NCI-H226 (cell line): ENCODE measurements around the gene PHLDA2.

Experiments
- DNase-seq: peaks from one replicate; pipeline ENCODE4 v3.0.0-alpha.2; 2015

PHLDA2 gene

DNA sequence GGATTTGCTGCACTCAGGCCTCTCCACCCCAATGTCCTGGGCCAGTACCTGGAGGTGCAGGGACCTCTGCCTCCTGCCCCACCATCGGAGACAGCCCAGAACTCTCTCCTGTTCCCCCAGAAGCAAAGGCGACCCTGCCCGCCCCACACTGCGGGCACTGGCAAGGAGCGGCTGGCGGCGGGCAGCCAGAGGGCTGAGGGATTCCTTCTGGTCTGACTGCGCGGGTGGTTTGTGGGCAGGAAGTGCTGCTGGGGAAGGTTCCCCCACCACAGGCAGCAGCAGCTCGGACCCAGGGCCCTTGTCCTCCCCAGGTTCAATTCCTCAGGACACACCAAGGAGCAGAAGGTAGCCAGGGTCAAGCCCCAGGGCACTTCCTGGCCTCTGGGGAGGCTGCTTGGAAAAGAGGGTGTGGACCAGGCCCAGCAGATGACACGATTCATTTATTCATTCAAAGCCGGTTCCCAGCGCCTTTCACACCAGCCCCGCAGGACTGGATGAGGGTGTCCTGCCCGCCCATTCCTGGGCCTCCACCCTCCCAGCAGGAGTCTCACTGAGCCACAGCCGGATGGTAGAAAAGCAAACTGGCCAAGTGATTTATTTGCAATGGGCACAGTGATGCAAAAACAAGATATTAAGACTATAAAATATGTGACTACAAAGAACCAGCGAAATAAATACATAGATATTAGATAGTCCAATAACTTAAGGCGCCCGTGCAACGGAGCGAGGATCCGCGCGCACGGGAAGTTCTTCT, 1.2 kb downstream of the PHLDA2 start:
- peak; percentile 26 for DNase-seq

DNA sequence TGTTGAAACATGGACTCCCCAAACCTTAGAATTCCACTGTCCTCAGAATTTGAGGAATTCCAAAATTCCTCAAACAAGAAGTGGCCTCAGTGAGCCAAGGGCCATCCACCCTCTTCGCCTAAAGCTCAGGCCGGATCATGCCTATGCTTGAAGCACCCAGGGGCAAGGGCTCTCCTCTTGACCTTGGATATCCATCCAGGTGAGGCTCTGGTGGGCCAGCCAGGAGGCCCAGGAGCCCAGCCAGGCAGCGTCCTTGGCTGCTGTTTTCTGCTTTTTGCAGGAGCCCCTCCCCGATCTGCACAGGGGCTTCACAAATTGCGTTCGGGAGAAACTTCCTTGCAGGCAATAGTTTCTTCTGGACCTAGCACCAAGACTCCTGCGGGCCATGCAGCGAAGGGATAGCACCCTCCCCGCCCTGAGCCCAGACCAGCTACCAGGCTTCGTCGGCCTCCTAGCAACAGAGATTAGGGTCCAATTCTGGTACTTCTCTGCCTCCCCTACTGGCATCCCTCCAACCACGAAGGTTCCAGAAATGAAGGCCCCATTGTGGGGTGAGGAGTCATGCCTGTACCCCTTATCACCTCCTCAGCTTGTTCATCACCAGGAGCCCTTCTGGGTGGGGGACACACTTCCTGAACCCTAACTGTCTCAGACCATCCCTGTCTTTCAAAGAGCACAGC, 2.0 kb downstream of the PHLDA2 start:
- DNase-seq: no peak

DNA sequence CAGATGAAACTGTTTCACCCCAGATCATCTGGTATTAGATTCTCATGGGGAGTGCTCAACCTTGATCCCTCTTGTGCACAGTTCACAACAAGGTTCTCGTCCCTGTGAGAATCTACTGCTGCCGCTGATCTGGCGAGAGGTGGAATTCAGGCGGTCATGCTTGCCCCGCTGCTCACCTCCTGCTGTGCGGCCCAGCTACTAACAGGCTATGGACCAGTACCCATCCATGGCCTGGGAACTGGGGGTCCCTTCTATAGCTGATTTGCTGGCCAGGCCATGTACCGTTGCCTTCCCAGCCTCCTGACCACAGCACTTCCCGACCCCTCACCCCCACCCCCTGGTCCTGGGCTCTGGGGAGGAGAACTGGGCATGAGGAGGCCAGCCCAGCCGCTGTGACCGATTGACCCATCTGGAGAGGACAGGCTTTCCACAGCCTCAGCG, 2.6 kb downstream of the PHLDA2 start:
- DNase-seq: no peak

DNA sequence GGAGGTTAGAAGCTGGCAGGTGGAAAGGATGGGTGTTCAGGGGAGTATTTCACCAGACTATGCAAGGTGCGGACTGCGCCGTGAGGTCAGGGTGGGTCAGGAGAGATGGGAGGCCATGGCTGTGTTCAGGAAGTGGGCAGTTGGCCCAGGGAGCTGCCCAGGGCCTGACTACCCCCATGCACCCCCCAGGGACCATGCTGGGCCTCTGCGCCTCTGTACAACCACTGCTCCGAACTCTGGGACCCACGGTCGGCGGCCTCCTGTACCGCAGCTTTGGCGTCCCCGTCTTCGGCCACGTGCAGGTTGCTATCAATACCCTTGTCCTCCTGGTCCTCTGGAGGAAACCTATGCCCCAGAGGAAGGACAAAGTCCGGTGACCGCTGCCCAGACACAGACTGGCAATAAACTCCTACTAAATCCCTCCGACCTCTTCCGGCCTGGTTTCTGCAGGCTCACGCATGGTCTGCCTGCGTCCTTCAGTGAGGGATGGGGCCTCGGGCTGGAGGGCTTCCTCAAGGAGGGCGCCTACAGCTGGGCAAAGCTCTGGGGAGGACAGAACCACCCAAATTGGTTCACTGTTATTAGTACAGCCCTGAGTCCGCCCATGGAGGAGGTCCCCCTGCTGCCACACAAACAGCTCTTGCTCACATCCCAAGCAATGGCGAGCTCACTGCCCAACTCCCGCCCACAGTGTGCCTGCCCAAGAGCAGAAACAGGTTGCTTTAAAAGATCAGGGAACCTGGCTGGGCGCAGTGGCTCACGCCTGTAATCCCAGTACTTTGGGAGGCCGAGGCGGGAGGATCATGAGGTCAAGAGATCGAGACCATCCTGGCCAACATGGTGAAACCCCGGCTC, 4.2 kb downstream of the PHLDA2 start:
- no peak for DNase-seq

DNA sequence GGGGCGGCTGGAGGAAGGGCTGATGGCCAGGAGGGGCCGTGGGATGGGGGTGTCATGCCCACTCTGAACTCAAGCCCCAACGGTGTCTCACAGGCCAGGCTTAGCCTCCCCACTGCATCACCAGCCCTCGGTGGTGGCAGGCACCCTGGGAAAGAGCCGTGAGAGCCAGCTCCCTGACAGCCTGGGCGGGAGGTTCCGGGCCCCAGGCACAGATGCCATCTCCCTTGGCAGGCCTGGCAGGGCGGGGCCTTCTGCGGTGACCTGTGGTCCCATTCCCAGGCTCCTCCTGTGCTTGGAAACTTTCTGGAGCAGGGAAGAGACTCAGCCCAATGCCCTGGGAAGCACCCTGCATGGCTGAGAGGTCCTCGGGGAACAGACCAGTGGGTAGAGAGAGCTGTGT, 4.8 kb downstream of the PHLDA2 start:
- DNase-seq: no peak

DNA sequence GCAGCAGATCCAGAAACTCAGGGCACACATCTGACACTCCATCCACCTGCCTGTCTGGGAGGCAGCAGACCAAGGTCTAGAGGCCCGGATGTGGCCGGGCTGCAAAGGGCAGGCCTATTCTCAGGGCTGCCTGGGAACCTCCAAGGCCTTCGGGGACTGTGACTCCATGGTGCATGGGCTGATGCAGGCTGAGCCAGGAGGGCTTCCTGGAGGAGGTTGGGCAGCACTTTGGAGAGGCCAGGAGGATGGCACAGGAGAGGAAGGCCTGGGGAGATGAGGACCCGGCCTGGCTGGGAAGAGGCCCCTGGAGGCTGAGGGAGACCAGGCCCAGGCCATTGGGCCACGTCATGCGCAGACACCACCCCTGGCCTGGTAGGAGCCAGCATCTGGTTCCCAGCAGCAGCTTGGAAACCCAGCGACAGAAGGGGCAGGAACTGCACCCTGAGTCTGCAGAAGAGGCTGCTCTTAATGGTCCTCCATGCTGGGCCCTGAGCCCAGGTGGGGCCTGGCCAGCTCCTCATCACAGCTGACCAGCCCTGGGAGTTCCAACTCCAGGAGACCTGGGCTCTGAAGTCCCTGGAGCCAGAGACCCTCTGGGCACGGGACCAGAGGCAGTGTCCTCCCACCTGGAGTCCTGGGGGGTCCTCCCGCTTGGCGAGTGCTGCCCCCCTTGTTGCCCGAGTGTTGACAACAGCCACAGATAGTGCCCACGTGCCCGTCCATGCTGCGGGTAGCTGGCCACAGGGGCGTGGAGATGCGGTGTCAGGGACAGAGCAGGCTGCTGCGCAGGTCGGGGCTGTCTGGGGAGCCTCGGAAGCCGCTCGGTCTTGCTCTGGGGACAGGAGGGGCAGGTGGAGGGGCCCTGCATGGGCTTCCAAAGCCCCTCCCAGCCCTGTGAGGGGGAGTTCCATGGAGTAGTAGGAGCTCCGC, 5.5 kb downstream of the PHLDA2 start:
- no peak for DNase-seq

DNA sequence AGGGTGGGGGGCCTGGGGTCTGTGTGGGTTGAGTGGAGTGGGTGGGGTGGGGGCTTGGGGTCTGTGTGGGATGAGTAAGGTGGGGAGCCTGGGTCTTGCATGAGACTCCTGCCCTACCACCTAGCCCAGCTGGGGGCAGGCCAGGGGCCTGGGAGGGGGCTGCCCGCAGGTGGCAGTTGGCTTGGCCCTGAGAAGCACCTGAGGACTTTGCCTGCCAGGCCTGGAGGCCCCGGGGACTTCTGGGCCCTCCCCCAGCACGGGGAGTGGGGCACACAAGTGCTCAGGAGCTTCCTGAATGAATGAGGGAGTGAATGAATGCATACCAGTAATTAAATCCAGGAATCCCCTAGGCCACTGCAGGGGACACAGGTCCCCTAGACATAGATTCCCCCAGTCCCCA, 6.6 kb downstream of the PHLDA2 start:
- no peak for DNase-seq

DNA sequence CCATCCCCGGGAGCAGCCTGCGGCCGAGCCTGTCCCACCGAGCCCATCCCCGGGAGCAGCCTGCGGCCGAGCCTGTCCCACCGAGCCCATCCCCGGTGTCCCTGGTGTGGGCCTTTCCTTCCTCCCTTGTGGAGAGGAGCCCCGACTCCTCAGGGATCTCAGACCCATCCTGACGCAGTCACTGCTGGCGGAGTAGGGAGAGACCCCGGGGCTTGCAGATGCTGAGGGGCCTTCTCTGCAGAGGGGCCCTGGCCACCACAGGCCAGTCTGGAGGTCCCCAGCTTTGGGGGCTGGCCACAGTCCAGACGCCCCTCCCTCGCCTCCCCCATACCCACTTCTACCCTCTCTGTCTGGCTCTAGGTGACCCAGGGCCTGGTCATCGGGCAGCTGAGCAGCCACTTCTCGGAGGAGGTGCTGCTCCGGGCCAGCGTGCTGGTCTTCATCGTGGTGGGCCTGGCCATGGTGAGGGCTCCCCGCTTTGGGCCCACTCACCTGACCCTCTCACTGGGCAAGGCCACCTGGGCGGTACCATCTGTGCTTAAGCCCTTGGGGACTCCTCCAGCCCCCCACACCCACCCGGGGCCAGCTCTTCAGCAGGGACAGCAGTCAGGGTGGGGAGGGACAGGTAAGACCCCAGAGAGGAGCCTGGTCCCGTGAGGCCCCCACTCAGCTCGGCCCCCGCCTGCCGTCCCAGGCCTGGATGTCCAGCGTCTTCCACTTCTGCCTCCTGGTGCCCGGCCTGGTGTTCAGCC, 7.3 kb downstream of the PHLDA2 start:
- no peak for DNase-seq

DNA sequence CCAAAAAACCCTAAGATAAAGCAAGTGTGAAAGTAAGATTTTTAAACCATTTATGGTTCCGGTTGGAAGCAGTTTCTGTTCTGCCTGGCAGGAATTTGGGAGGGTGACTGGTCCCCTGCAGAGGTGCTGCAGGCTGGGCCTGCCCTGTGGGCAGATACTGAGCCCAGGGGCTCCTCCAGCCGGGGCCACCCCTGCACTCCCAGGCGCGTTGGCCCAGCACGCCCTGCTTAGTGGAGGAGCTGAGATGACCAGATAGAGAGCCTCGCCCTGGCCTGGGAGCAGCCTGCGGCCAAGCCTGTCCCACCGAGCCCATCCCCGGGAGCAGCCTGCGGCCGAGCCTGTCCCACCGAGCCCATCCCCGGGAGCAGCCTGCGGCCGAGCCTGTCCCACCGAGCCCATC, 8.0 kb downstream of the PHLDA2 start:
- no peak for DNase-seq

DNA sequence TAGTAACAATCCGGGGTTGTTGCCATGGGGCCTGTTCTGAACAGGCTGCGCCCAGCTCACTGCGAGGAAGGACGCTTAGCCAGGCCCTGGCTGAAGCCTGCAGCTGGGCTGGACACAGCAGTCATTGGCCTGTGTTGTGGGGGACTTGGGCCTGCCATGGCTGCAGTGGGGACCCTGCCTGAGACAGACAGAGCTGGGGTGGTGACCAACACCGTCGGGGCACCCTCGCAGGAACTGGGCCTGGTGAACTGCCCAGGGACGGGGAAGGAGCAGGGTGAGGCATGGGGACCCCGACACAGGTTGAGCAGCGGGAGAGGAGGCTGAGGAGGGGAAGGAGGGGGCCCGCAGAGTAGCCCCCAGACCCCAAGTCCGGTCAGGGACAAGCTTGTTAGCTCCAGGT, 8.9 kb downstream of the PHLDA2 start:
- DNase-seq: no peak

DNA sequence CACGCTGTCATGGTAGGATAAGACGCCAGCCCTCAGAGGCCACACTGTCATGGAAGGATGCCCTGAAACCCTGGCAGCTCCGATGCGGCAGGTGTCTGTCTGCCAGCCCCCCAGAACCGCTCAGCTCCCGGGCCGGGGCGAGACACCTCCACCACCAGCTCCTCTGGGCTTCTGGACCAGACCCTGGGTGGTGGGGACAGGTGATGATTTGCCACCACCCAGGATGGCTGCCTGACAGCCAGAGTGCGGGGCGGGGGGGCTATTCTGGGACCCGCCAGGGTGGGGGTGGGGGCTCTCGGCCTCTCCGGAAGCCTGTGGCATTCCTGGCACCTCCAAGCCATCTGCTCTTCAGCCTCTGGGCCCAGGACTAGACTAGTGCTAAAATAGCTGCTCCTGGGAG, 9.4 kb downstream of the PHLDA2 start:
- DNase-seq: no peak

DNA sequence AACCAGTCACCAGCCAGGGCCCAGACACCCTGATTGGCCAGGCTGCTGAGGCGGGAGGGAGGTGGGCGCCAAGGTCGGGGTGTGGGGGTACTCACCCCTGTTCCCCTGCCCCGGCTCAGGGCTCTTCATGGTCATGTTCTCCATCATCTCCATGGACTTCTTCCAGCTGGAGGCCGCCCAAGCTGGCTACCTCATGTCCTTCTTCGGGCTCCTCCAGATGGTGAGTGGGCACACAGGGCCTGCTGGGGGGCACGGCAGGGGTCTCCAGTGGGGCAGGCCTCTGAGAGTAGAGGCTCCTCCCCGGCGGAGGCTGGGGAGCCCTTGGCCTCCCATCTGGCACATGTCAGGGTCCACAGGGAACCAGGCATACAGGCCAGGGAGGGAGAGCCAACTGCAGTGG, 10.0 kb downstream of the PHLDA2 start:
- DNase-seq: no peak

DNA sequence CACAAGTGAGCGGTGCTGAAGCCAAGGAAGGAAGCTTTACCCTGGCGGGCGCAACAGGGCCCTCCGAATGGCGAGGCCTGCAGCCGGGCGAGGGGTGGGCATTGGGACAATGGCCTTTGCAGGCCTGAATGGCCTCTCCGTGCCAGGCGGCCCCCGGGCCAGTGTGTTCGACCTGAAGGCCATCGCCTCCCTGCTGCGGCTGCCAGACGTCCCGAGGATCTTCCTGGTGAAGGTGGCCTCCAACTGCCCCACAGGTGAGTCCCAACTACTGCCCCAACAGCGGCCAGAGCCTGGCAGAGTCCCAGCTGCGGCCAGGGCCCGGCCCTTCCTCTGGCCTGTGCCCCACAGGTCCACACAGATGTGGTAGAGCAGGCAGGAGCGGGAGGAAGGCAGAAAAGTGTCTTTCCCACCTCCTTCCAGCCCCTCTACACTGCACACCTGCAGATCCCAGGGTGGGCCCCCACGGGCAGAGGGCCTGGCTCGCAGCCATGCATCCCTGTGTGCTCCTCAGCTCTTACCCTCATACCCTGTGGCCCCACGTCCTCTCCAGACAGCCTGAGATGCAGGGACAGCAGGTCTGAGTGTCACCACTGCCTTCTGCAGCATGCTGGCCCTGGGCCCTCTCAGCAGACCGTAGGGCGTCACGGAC, 11.3 kb downstream of the PHLDA2 start:
- no peak for DNase-seq

DNA sequence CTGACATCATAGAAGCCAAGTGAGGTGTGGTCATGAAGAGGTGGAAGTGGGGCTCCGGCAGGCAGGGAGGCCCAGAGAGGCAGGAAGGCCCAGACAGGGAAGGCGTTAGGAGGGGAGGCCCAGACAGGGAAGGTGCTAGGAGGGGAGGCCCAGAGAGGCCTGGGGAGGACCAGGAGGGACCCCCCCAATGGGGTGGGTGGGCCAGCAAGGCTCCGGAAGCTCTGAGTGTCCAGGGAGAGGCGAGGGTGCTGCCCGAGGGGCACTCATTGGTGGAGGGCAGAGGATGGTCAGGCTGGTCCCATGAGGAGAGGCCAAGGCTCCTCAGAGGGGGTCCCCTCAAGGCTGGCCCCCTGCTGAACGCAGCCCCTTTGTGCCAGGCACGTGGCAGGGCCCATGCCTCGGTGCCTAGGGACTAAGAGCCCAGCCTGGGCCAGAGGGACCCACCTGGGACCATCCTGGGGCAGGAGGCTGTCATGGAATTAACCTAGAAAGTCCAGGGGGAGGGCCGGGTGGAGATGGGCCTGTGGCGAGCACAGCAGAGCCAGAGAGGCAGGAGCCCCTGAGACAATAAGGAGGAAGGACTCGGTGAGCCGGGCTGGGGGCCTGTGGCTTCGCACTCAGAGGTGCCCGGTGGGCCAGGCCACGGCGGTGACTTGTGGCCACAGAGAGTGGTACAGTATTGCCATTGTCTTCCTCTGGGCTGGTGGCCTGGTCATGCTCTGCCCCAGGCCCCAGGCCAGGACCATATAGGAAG, 12.2 kb downstream of the PHLDA2 start:
- no peak for DNase-seq

DNA sequence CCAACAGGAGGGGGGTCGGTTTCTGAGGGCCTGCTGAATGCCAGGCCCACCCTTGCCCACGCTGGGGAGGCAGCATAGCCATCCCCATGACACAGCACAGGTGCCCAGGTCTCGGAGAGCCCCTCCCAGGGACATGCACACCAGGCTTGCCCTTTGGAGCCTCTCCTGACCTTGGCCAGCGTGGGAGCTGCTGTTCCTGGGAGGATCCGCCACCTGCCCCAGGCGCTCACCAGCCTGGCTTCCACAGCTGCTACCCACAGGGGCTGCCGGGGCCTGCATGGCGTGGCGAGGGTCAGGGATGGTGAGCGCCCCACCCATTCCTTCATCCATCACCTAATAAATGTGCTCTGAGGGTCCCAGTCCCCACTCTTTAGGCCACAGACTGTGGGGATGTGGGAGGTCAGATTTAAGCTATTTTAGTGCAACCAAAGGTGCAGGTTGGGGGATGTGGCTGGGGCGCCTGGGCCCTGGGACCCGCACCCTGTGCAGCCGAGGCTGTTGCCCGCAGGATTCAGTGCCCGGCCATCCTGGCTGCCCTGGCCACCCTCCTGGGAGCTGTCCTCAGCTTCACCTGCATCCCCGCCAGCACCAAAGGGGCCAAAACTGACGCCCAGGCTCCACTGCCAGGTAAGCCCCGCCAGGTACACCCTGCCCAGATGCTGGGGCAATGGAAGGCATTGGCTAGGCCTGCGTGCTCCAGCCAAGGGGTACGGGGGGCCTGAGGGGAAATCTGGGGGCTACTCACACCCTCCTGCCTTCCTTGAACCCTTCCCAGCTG, 12.9 kb downstream of the PHLDA2 start:
- no peak for DNase-seq

DNA sequence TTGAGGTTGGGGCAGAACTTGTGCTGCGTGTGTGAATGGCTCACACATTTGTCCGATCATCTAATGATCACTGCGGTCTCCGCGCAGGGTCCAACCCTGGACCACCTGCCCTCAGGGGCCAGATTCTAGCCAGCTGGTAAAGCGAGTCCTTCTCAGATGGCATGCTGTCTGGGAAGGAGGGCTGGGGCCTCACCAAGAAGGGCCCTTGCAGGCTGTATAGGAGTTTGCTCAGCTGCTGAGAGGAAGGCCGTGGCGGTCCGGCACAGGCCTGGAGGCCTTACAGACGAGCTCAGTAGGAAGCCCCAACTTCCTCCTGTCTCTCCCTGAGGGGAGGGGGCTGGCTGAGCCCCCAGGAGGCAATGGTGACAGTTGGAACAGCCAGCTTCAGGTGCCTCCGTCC, 13.7 kb downstream of the PHLDA2 start:
- no peak for DNase-seq

DNA sequence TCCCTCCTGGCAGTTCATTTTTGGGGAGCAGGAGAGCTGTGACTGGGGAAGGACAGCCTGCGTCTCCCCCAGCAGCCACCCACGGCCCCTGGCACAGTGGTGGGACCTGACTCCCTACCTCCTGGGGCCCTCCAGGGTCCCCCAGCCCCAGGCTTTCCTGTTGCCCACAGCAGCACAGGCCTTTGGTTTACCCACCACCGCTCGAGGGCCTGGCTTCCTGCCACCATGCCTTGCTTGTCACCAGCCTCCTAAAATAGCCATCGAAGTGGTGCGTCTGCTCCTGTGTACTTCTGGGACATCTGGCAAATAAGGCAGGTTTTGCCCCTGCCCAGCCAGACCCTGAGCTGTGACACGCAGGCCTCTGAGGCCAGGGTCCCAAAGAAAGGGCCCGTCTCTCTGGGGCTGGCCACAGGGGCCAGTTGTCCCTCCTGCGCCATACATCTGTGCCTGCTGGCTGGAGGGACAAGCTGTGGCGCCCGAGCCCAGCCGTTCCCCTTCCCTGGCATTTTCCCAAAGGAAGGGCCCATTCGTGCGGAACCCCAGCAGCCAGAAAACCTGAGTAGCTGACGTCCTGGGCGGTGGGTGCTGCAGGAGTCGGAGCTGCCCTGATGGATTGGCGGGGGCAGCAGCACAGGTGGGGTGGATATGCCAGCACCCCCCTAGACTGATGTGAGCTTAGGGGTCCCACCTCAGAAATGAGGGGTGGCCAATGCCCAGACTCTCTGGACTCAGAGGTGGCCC, 14.6 kb downstream of the PHLDA2 start:
- no peak for DNase-seq

DNA sequence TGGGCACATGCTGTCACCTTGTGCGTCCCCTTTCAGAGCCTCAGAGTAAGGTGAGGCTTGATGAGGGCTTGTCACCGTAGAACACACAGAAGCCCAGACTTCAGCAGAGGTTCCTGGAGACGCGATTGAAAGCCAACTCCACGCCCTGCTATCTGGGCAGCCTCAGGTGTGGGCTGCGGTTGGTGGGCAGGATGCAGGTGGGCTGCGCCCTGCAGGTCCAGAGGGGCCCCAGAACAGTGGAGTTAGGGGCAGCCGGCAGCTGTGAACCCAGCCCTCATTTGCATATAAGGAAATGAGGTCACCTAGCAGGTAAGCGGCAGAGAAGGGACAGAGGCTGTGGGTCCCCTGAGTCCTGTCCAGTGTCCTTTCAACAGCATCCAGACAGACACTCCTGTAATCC, 15.4 kb downstream of the PHLDA2 start:
- no peak for DNase-seq

DNA sequence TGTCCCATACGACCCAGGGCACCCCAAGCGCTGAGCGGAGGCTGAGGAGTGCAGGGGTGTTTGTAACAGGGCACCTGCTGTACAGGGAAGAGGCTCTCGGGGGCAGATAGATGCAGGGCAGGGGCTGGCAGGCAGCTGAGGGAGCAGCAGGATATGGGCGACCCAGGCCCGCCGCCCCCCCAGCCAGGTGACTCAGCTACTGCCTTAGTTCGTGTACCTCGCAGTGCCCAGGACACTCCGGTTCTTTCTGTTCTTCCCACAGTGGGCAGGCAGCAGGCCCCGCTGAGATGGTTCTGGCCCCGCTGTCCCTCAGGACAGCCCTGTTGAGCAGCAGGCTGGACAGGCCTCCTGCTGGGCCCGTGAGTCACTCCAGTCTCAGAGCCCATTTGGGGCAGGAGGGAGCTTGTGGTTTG, 16.2 kb downstream of the PHLDA2 start:
- no peak for DNase-seq
